Calu3 (cell line): ENCODE measurements around the gene RNASEH1. TPM values are rescaled to one million over a fixed set of nuclear protein-coding genes. Genes with fewer than 3 reads are reported as not detected.

Source experiments
- BruUV-seq: library from RNA; stranded (reverse); fragments of 400-500 nt; replicated peaks from 2 replicates; lab custom pipeline; 2021; lab: Mats Ljungman, UMichigan
- CTCF ChIA-PET: fragments of 300-600 bp; sonication (Branson Sonifier 250); formaldehyde crosslinking; loops from one replicate; lab custom pipeline; 2022; ENCODE audit warnings: antibody characterized with exemption; lab: Charles Lee
- DNase-seq: peaks from one replicate; pipeline ENCODE4 v3.0.0; 2022
- H3K27ac Mint-ChIP-seq: one replicate; pipeline ENCODE4 v1.8.0; 2022; ENCODE audit warnings: mixed read lengths; ENCODE audit not compliant: unreplicated experiment
- H3K27me3 Mint-ChIP-seq: one replicate; pipeline ENCODE4 v1.8.0; 2022; ENCODE audit warnings: mixed read lengths; ENCODE audit not compliant: unreplicated experiment
- H3K36me3 Mint-ChIP-seq: one replicate; pipeline ENCODE4 v1.8.0; 2022; ENCODE audit warnings: mild to moderate bottlenecking, moderate library complexity, mixed read lengths; ENCODE audit not compliant: insufficient read depth, unreplicated experiment
- H3K4me1 Mint-ChIP-seq: one replicate; pipeline ENCODE4 v1.8.0; 2022; ENCODE audit warnings: mild to moderate bottlenecking, low read depth, mixed read lengths; ENCODE audit not compliant: unreplicated experiment
- H3K4me3 Mint-ChIP-seq: one replicate; pipeline ENCODE4 v1.8.0; 2022; ENCODE audit warnings: mild to moderate bottlenecking, low read depth, moderate library complexity, mixed read lengths; ENCODE audit not compliant: unreplicated experiment
- H3K9me3 Mint-ChIP-seq: one replicate; pipeline ENCODE4 v1.8.0; 2022; ENCODE audit warnings: low read depth, mixed read lengths; ENCODE audit not compliant: unreplicated experiment
- CTCF ChIP-seq: fragments of 200-600 bp; IDR thresholded peaks from one replicate; pipeline ENCODE4 v1.8.0; 2022; ENCODE audit warnings: antibody characterized with exemption; ENCODE audit not compliant: unreplicated experiment
- intact Hi-C: fragments of 100-400 bp; cut with micrococcal nuclease; formaldehyde crosslinking; loops from one replicate; pipeline ENCODE4 v1.10.0; 2022; ENCODE audit not compliant: unreplicated experiment
- total RNA-seq: library from RNA; stranded (reverse); gene quantifications from 2 replicates; pipeline ENCODE4 v1.2.3, GENCODE V29; 2022

Gene RNASEH1
- total RNA-seq, 1 experiment from 2014 or later, result 30.2 TPM

GRCh38 chr2:3601561-3602271, 43.6 kb upstream of the RNASEH1 start:
- TF ChIP-seq CTCF, result no peak
- no TSS peak for BruUV-seq
- Mint-ChIP-seq H3K4me3 (no peak overlapping the region), H3K27me3 (peaks cover 39% of the 10 kb centered on the region), H3K9me3 (no peaks in the 10 kb centered on the region), H3K27ac (no peak overlapping the region), H3K36me3 (peaks cover 18% of the 10 kb centered on the region), H3K4me1 (peaks cover 16% of the 10 kb centered on the region)
- no peak for DNase-seq
- CTCF ChIA-PET, result interaction anchor here (0.5 kb wide), 1 partner anchor 45 kb away, joined by 3 read pairs; no protein-coding TSS in a partner anchor
- intact Hi-C loops, result no loop called here

GRCh38 chr2:3600256-3600855, 42.2 kb upstream of the RNASEH1 start:
- CTCF ChIA-PET, result no interaction called here
- TF ChIP-seq CTCF, result no peak
- peaks cover 10% of the 10 kb centered on the region for H3K36me3 Mint-ChIP-seq
- no peak overlapping the region for H3K27ac Mint-ChIP-seq
- H3K4me1 Mint-ChIP-seq, result peaks cover 16% of the 10 kb centered on the region
- H3K4me3 Mint-ChIP-seq, result no peak overlapping the region
- intact Hi-C loops, result no loop called here
- BruUV-seq, result no TSS peak
- no peaks in the 10 kb centered on the region for H3K9me3 Mint-ChIP-seq
- no peak for DNase-seq
- H3K27me3 Mint-ChIP-seq, result peaks cover 42% of the 10 kb centered on the region

GRCh38 chr2:3598912-3599854, 41.0 kb upstream of the RNASEH1 start:
- no TSS peak for BruUV-seq
- CTCF ChIA-PET, result no interaction called here
- no peak overlapping the region for H3K4me3 Mint-ChIP-seq
- no peaks in the 10 kb centered on the region for H3K36me3 Mint-ChIP-seq
- peaks cover 42% of the 10 kb centered on the region for H3K27me3 Mint-ChIP-seq
- H3K4me1 Mint-ChIP-seq, result peaks cover 9% of the 10 kb centered on the region
- H3K9me3 Mint-ChIP-seq, result no peaks in the 10 kb centered on the region
- H3K27ac Mint-ChIP-seq, result no peak overlapping the region
- DNase-seq, result no peak
- TF ChIP-seq CTCF, result no peak
- intact Hi-C loops, result no loop called here

- CTCF ChIA-PET, result no interaction called here
- Mint-ChIP-seq H3K36me3 (no peaks in the 10 kb centered on the region), H3K4me3 (no peak overlapping the region), H3K27me3 (peaks cover 41% of the 10 kb centered on the region), H3K4me1 (peaks cover 9% of the 10 kb centered on the region), H3K27ac (no peak overlapping the region), H3K9me3 (no peaks in the 10 kb centered on the region)
- no TSS peak for BruUV-seq
- no peak for DNase-seq
- no peak for TF ChIP-seq CTCF
- intact Hi-C loops, result no loop called here
These were observed 40.2 kb upstream of the RNASEH1 start for GRCh38 chr2:3598197-3598910.
